Measurements from ENCODE around the gene SLC35A4.

GRCh38 chr5:140540227-140540626 is 24.4 kb upstream of the SLC35A4 start:
- TF ChIP-seq CTCF (IDR thresholded peaks at IDR 0.05) (no peak), POLR2AphosphoS5 (IDR thresholded peaks at IDR 0.05; ENCODE audit: insufficient read depth in 1 of 2, low read depth in 1 of 2) (no peak)
